Neural crest cell (in vitro differentiated cells): ENCODE data around the gene DLEU7. TPM values are rescaled to one million over a fixed set of nuclear protein-coding genes. Genes with fewer than 3 reads are reported as not detected.

ENCODE experiments used
- DNase-seq: peaks from one replicate; pipeline ENCODE4 v3.0.0; 2021; ENCODE audit warnings: low read depth, mixed read lengths, low spot score
- H3K27ac Mint-ChIP-seq: one replicate; pipeline ENCODE4 v1.8.0; 2021; ENCODE audit warnings: mild to moderate bottlenecking, mixed read lengths; ENCODE audit not compliant: unreplicated experiment
- H3K27me3 Mint-ChIP-seq: 2 replicates; pipeline ENCODE4 v1.8.0; 2021; ENCODE audit warnings: low read depth, mild to moderate bottlenecking, mixed read lengths
- H3K36me3 Mint-ChIP-seq: 2 replicates; pipeline ENCODE4 v1.8.0; 2021; ENCODE audit warnings: low read depth, mild to moderate bottlenecking, mixed read lengths
- H3K4me1 Mint-ChIP-seq: 2 replicates; pipeline ENCODE4 v1.8.0; 2021; ENCODE audit warnings: mixed read lengths
- H3K4me3 Mint-ChIP-seq: one replicate; pipeline ENCODE4 v1.8.0; 2021; ENCODE audit warnings: mild to moderate bottlenecking, mixed read lengths
- H3K9me3 Mint-ChIP-seq: 2 replicates; pipeline ENCODE4 v1.8.0; 2021; ENCODE audit warnings: mixed read lengths
- CTCF ChIP-seq: fragments of 200-600 bp; sonication (generic); conservative IDR thresholded peaks from 2 replicates; pipeline ENCODE4 v1.5.0; 2021; ENCODE audit warnings: antibody characterized with exemption, mild to moderate bottlenecking
- total RNA-seq: library from RNA; stranded (reverse); gene quantifications from 2 replicates; pipeline ENCODE4 v1.2.1, GENCODE V29; 2021

The DLEU7 gene
- total RNA-seq, 1 donor from 2014 or later: 0.51 TPM

GRCh38 chr13:50839828-50840227 lies 3.7 kb downstream of the DLEU7 start:
- Mint-ChIP-seq H3K27ac (no peak overlapping the region), H3K27me3 (peaks cover 39% of the 10 kb centered on the region), H3K36me3 (no peaks in the 10 kb centered on the region), H3K4me1 (peaks cover 15% of the 10 kb centered on the region), H3K9me3 (no peaks in the 10 kb centered on the region), H3K4me3 (no peak overlapping the region)
- no peak for DNase-seq
- no peak for TF ChIP-seq CTCF

GRCh38 chr13:50838701-50839100 lies 4.8 kb downstream of the DLEU7 start:
- Mint-ChIP-seq H3K4me3 (no peak overlapping the region), H3K36me3 (peaks cover 6% of the 10 kb centered on the region), H3K27me3 (peaks cover 33% of the 10 kb centered on the region), H3K4me1 (peaks cover 8% of the 10 kb centered on the region), H3K27ac (no peak overlapping the region), H3K9me3 (peaks cover 6% of the 10 kb centered on the region)
- no peak for DNase-seq
- TF ChIP-seq CTCF: no peak

- H3K4me1 Mint-ChIP-seq: peaks cover 7% of the 10 kb centered on the region
- no peak for TF ChIP-seq CTCF
- no peak for DNase-seq
- peaks cover 13% of the 10 kb centered on the region for H3K36me3 Mint-ChIP-seq
- H3K4me3 Mint-ChIP-seq: no peak overlapping the region
- H3K27me3 Mint-ChIP-seq: peaks cover 32% of the 10 kb centered on the region
- peaks cover 10% of the 10 kb centered on the region for H3K9me3 Mint-ChIP-seq
- no peak overlapping the region for H3K27ac Mint-ChIP-seq
Observed at GRCh38 chr13:50838031-50838430, 5.5 kb downstream of the DLEU7 start.

GRCh38 chr13:50831512-50831911 lies 12.0 kb downstream of the DLEU7 start:
- TF ChIP-seq CTCF: no peak
- Mint-ChIP-seq H3K27me3 (no peaks in the 10 kb centered on the region), H3K4me1 (no peaks in the 10 kb centered on the region), H3K4me3 (no peak overlapping the region), H3K9me3 (peaks cover 22% of the 10 kb centered on the region), H3K27ac (no peak overlapping the region), H3K36me3 (peaks cover 28% of the 10 kb centered on the region)
- DNase-seq: no peak

- Mint-ChIP-seq H3K27ac (no peak overlapping the region), H3K9me3 (peaks cover 22% of the 10 kb centered on the region), H3K27me3 (no peaks in the 10 kb centered on the region), H3K4me1 (no peaks in the 10 kb centered on the region), H3K4me3 (no peak overlapping the region), H3K36me3 (peaks cover 28% of the 10 kb centered on the region)
- TF ChIP-seq CTCF: no peak
- DNase-seq: no peak
Observed at GRCh38 chr13:50829896-50830295, 13.6 kb downstream of the DLEU7 start.

GRCh38 chr13:50829226-50829625 lies 14.3 kb downstream of the DLEU7 start:
- no peaks in the 10 kb centered on the region for H3K27me3 Mint-ChIP-seq
- DNase-seq: no peak
- H3K27ac Mint-ChIP-seq: no peak overlapping the region
- H3K4me1 Mint-ChIP-seq: no peaks in the 10 kb centered on the region
- peaks cover 20% of the 10 kb centered on the region for H3K9me3 Mint-ChIP-seq
- no peak overlapping the region for H3K4me3 Mint-ChIP-seq
- no peak for TF ChIP-seq CTCF
- peaks cover 25% of the 10 kb centered on the region for H3K36me3 Mint-ChIP-seq
